Measurements from ENCODE around the gene HTRA3.

DNA sequence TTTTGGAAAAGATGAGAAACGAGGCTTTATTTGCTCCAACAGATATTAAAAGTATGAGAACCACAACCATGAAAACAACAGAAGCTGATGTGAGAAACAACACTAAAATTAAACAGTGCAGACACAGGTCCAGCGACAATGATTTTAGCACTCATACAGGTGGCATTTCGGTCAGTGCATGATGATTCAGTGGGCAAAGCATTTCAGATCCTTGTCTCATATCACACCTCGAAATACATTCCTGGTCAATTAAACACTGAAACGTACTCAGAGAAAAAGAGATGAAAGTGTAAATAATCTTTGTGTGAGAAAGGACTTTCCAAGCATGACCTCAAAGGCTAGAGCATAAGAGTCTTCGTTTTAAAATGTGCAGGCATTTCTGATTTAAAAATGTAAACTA, 85.8 kb downstream of the HTRA3 start:
- TF ChIP-seq SNAI2 (CRISPR knock-in tag; IDR thresholded peaks at IDR 0.05) (no peak), ZNF8 (CRISPR knock-in tag; IDR thresholded peaks at IDR 0.05) (no peak), ZNF70 (CRISPR knock-in tag; IDR thresholded peaks at IDR 0.05) (no peak), RARB (CRISPR knock-in tag; IDR thresholded peaks at IDR 0.05) (no peak), BACH2 (CRISPR knock-in tag; IDR thresholded peaks at IDR 0.05; ENCODE audit: borderline replicate concordance) (no peak), TOX (CRISPR knock-in tag; IDR thresholded peaks at IDR 0.05; ENCODE audit: borderline replicate concordance) (no peak), PPARA (CRISPR knock-in tag; IDR thresholded peaks at IDR 0.05; ENCODE audit: borderline replicate concordance) (no peak), ZC3H10 (CRISPR knock-in tag; IDR thresholded peaks at IDR 0.05) (no peak), ARNTL (CRISPR knock-in tag; IDR thresholded peaks at IDR 0.05; ENCODE audit: borderline replicate concordance, low read depth) (no peak), ZFP3 (CRISPR knock-in tag; IDR thresholded peaks at IDR 0.05) (no peak)
- TF ChIP-seq, protein P1, sequence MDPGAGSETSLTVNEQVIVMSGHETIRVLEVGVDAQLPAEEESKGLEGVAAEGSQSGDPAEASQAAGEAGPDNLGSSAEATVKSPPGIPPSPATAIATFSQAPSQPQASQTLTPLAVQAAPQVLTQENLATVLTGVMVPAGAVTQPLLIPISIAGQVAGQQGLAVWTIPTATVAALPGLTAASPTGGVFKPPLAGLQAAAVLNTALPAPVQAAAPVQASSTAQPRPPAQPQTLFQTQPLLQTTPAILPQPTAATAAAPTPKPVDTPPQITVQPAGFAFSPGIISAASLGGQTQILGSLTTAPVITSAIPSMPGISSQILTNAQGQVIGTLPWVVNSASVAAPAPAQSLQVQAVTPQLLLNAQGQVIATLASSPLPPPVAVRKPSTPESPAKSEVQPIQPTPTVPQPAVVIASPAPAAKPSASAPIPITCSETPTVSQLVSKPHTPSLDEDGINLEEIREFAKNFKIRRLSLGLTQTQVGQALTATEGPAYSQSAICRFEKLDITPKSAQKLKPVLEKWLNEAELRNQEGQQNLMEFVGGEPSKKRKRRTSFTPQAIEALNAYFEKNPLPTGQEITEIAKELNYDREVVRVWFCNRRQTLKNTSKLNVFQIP (CRISPR knock-in tag; IDR thresholded peaks at IDR 0.05; ENCODE audit: borderline replicate concordance, low read depth) = no peak
- TF ChIP-seq, protein P2, sequence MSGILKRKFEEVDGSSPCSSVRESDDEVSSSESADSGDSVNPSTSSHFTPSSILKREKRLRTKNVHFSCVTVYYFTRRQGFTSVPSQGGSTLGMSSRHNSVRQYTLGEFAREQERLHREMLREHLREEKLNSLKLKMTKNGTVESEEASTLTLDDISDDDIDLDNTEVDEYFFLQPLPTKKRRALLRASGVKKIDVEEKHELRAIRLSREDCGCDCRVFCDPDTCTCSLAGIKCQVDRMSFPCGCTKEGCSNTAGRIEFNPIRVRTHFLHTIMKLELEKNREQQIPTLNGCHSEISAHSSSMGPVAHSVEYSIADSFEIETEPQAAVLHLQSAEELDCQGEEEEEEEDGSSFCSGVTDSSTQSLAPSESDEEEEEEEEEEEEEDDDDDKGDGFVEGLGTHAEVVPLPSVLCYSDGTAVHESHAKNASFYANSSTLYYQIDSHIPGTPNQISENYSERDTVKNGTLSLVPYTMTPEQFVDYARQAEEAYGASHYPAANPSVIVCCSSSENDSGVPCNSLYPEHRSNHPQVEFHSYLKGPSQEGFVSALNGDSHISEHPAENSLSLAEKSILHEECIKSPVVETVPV (CRISPR knock-in tag; IDR thresholded peaks at IDR 0.05) = no peak
- TF ChIP-seq, protein P3, sequence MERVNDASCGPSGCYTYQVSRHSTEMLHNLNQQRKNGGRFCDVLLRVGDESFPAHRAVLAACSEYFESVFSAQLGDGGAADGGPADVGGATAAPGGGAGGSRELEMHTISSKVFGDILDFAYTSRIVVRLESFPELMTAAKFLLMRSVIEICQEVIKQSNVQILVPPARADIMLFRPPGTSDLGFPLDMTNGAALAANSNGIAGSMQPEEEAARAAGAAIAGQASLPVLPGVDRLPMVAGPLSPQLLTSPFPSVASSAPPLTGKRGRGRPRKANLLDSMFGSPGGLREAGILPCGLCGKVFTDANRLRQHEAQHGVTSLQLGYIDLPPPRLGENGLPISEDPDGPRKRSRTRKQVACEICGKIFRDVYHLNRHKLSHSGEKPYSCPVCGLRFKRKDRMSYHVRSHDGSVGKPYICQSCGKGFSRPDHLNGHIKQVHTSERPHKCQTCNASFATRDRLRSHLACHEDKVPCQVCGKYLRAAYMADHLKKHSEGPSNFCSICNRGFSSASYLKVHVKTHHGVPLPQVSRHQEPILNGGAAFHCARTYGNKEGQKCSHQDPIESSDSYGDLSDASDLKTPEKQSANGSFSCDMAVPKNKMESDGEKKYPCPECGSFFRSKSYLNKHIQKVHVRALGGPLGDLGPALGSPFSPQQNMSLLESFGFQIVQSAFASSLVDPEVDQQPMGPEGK (CRISPR knock-in tag; IDR thresholded peaks at IDR 0.05; ENCODE audit: borderline replicate concordance) = no peak

Measured in SK-N-SH treated with all-trans-retinoic acid at 6 μM for 48 hours (cell line).